HUES64 (cell line): ENCODE data around the gene RIPPLY1.
"Not testable (repeated sequence)": the region's sequence is repeated elsewhere in the genome, so short reads cannot be mapped to it uniquely, and the experiment has no call there.

Experiments used
- H3K27ac ChIP-seq: 2 replicates; pipeline ENCODE4 v1.7.0; 2013; ENCODE audit warnings: low read depth, low read length, inconsistent platforms
- H3K27me3 ChIP-seq: 2 replicates; pipeline ENCODE4 v1.6.1; 2013; ENCODE audit warnings: mild to moderate bottlenecking, low read length; ENCODE audit not compliant: insufficient read depth
- H3K36me3 ChIP-seq: 2 replicates; pipeline ENCODE4 v1.6.1; 2013; ENCODE audit warnings: mild to moderate bottlenecking, low read length; ENCODE audit not compliant: insufficient read depth
- H3K4me1 ChIP-seq: 2 replicates; pipeline ENCODE4 v1.6.1; 2013; ENCODE audit warnings: mild to moderate bottlenecking, low read length, moderate library complexity; ENCODE audit not compliant: insufficient read depth
- H3K4me3 ChIP-seq: 2 replicates; pipeline ENCODE4 v1.5.1; 2013; ENCODE audit warnings: mild to moderate bottlenecking, low read length, moderate library complexity
- H3K9ac ChIP-seq: 2 replicates; pipeline ENCODE4 v1.6.1; 2013; ENCODE audit warnings: mild to moderate bottlenecking, low read depth, low read length
- H3K9me3 ChIP-seq: 2 replicates; pipeline ENCODE4 v1.6.1; 2013; ENCODE audit warnings: low read depth, low read length; ENCODE audit not compliant: insufficient read depth
- WGBS: fragments of 150-250, 120-280 bp; methylation state at CpG from one replicate; pipeline ENCODE4 v1.1.7; 2013; ENCODE audit warnings: missing lambda C conversion rate; 5-methylcytosine and 5-hydroxymethylcytosine counted together

Gene RIPPLY1

DNA sequence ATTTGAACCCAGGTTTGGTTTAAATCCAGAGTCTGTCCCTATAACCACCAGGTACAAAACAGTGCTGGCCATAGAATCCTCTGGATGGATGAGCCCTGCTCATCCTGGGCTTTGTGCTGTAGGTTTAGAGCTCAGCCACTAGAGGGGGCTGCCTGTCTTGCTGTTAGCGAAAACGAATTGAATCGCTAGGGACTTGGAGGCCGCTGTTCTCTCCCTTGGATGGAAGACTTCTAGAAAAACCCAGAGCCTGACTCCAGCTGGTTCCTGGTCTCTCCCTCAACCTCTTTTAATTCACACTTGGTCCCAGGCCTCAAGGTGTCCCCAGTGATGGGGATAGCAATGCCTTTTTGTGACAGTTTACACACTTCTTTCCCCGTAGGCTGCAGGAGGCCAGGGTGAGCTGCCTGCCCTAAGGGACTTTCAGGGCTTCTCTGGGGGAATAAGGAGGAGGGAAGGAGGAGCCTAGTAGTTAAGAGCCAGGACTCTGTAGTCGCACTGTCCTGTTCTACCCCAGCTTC lies 8.7 kb downstream of the RIPPLY1 start:
- Histone ChIP-seq H3K9ac (no peak overlapping the region), H3K36me3 (no peaks in the 10 kb centered on the region), H3K4me1 (no peaks in the 10 kb centered on the region), H3K27me3 (no peaks in the 10 kb centered on the region), H3K27ac (no peak overlapping the region), H3K9me3 (no peaks in the 10 kb centered on the region), H3K4me3 (no peak overlapping the region)
- 11% methylated on average over 5 of the region's 6 CpGs for WGBS

DNA sequence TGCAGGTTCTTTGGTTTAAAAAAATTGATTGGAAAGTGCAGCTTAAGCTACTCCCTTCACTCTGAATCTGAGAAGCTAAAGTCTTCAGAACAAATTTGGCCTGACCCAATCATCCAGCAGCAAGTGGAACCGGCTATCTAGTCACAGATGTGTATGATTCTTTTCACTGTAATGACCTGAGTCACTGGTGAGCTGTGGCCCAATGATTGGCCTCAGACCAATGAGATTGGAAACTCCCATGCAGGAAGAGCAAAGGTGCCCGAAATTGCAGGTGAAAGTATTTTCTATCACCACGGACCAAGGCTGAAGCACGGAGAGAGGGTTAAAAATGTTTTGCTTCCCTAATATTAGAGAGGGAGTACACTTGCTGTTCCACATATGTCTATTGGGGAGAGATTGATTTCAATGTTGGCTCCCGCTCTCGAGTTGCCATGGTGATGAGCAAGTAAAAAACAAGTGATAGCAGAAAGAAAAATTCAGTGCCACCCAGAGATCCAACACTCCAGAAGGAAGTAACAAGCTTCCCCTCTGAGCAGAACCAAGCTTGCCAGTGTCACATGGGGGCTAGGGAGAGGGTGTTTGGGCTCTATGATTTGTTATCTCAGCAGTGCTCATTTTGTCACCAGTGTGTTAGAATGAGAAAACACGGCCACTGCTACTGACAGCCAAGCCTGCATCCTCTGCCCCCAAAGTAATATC lies 11.2 kb downstream of the RIPPLY1 start:
- no peak overlapping the region for H3K27ac ChIP-seq
- H3K27me3 ChIP-seq = no peaks in the 10 kb centered on the region
- H3K4me3 ChIP-seq = no peak overlapping the region
- 88% methylated on average over 7 of the region's 7 CpGs for WGBS
- no peaks in the 10 kb centered on the region for H3K9me3 ChIP-seq
- H3K9ac ChIP-seq = no peak overlapping the region
- no peaks in the 10 kb centered on the region for H3K36me3 ChIP-seq
- no peaks in the 10 kb centered on the region for H3K4me1 ChIP-seq

DNA sequence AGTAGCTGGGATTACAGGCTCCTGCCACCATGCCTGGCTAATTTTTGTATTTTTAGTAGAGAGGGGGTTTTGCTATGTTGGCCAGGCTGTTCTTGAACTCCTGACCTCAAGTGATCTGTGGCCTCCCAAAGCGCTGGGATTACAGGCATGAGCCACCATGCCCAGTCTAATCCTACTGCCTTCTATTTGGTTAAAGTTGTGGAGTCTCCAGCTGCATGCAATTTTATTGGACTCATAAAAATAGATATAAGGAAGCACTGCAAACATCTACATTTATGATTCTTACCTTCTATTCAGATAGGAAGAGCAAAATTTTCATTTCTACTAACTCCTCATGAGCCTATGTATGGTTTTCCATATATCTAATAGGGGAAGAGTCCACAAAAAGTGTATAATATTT lies 13.7 kb downstream of the RIPPLY1 start:
- no peak overlapping the region for H3K4me3 ChIP-seq
- no peaks in the 10 kb centered on the region for H3K9me3 ChIP-seq
- no peak overlapping the region for H3K9ac ChIP-seq
- no peaks in the 10 kb centered on the region for H3K36me3 ChIP-seq
- 100% methylated on average over 1 of the region's 1 CpG for WGBS
- no peaks in the 10 kb centered on the region for H3K27me3 ChIP-seq
- no peak overlapping the region for H3K27ac ChIP-seq
- no peaks in the 10 kb centered on the region for H3K4me1 ChIP-seq

DNA sequence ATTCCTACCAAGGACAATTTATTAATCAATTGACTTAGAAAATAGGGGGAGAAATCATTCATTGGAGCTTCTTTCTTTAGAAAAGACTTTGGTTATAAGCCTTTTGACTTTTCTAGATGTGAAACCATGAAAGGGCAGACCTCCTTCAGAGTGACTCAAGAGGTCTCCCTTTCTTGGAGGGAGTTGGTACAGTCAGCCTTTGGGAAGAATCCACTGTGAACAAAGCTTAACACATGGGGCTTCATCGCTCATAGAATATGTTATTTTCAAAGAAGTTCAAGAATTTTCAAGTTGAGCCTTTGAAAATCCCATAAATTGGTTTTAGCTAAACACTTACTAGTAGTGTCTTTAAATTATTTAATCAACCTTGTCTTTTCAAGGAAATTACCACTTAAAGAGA lies 28.0 kb downstream of the RIPPLY1 start:
- no peaks in the 10 kb centered on the region for H3K4me1 ChIP-seq

DNA sequence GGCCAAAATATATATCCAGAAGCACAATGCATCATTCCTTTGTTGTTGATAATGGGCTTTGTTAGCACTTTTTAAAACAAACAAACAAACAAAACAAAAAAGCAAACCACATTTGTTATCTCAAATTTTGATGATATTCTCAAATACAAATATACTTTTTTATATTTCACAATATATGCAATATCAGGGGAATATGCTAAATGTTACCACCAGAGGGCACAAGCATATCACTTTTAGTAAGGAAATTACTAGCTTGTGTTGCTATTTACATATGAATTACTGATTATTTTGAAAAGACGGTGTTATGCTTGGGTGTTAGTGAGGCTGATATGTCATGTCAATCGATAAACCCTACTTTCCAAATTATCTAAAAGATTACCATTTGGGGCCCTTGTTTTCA lies 29.1 kb downstream of the RIPPLY1 start:
- Histone ChIP-seq H3K27me3 (no peaks in the 10 kb centered on the region), H3K27ac (no peak overlapping the region), H3K9ac (no peak overlapping the region), H3K9me3 (no peaks in the 10 kb centered on the region), H3K4me3 (no peak overlapping the region), H3K4me1 (no peaks in the 10 kb centered on the region), H3K36me3 (no peaks in the 10 kb centered on the region)
- WGBS = no CpG with 5 or more reads among the region's 2 CpGs

More for the DNA sequence above, 28.0 kb downstream of the RIPPLY1 start:
- Histone ChIP-seq H3K36me3 (no peaks in the 10 kb centered on the region), H3K27ac (no peak overlapping the region), H3K9ac (no peak overlapping the region), H3K9me3 (no peaks in the 10 kb centered on the region), H3K27me3 (no peaks in the 10 kb centered on the region), H3K4me3 (no peak overlapping the region)
- WGBS = no CpG with 5 or more reads among the region's 1 CpG

DNA sequence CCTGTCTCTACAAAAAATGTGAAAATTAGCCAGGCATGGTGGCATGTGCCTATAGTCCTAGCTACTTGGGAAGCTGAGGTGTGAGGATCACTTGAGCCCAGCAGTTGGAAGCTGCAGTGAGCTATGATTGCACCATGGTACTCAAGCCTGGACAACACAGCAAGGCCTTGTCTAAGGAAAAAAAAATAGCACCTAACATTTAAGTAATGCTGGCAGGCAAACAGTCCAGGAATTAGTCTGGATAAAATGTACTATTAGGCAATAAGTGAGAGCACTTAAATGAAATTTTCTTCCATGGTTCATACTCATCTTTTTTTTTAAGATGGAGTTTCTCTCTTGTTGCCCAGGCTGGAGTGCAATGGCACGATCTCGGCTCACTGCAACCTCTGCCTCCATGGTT lies 30.3 kb downstream of the RIPPLY1 start:
- not testable (repeated sequence) for H3K4me3 ChIP-seq, H3K4me1 ChIP-seq, H3K27me3 ChIP-seq, H3K36me3 ChIP-seq, H3K9ac ChIP-seq, H3K9me3 ChIP-seq, H3K27ac ChIP-seq
- 93% methylated on average over 2 of the region's 2 CpGs for whole genome bisulfite sequencing

DNA sequence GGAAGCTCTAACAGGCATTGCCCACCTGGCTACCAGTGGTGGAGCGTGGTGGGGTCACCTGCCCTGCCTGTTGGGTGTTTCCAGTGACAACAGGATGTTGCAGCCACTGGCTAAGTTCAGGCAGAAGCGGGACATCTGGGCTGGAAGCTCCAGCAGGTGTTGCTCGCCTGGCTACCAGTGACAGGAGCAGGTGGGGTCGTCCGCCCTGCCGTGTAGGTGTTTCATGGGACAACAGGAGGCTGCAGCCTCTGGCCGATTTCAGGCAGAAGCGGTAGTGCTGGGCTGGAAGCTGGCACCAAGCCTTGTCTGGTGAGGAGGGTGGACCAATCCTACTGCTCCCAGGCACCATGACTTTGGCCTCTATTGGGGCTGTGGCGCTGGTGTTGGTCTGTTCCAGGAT lies 39.4 kb downstream of the RIPPLY1 start:
- 91% methylated on average over 9 of the region's 9 CpGs for WGBS
- Histone ChIP-seq H3K27me3 (no peaks in the 10 kb centered on the region), H3K9ac (no peak overlapping the region), H3K36me3 (no peaks in the 10 kb centered on the region), H3K4me3 (no peak overlapping the region), H3K4me1 (no peaks in the 10 kb centered on the region), H3K27ac (no peak overlapping the region), H3K9me3 (no peaks in the 10 kb centered on the region)

DNA sequence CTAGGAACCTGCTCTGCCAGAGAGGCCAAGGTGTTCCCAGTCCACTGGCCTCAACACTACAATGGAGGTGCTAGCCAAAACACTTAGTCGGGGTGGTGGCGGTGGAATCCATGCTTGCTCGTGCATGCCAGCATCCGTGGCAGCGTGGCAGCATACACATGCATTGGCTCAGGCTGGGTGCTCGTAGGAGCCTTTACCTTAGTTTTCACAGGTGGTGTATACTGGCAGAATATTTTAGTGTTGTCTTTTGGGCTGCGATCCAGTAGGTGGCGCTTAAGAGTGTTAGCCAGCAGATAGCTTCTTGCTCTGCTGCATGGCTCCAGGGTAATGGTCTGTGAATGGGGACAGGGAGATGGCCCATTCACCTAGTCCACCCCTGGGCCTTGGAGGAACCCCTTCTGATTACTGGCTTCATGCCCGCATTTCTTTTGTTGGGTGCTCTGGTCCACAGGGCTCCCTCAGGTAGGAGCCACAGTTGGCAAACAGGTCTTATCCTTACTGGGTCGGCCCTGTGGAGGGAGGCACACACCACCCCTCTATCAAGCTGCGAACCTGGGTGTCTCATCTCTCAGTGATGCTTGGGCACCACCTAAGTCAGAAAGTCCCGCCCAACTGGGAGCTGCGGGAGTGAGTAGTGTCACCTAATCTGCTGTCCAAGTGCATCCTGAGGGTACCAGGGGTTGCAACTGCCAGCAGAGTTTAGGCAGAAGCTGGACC lies 40.0 kb downstream of the RIPPLY1 start:
- Histone ChIP-seq H3K4me3 (no peak overlapping the region), H3K36me3 (no peaks in the 10 kb centered on the region), H3K27me3 (no peaks in the 10 kb centered on the region), H3K4me1 (no peaks in the 10 kb centered on the region), H3K9me3 (no peaks in the 10 kb centered on the region), H3K27ac (no peak overlapping the region), H3K9ac (no peak overlapping the region)
- WGBS = 57% methylated on average over 13 of the region's 13 CpGs
